Breast epithelium (tissue), 3 donors: ENCODE results near the gene RPS6KB2.

ENCODE experiments used
- POLR2A ChIP-seq: fragments of 450-650 bp; IDR thresholded peaks from one replicate; pipeline ENCODE4 v1.6.1; 2016; ENCODE audit warnings: antibody characterized with exemption, mild to moderate bottlenecking, moderate library complexity
- POLR2AphosphoS5 ChIP-seq, 3 donors: sonication (generic); formaldehyde crosslinking; IDR thresholded peaks; one replicate each; pipeline ENCODE4 v1.6.1; 2017; ENCODE audit warnings: antibody characterized with exemption in 3 of 3
- TF ChIP-seq, protein P1 (sequence below), 3 donors: fragments of 450-650 bp; IDR thresholded peaks; one replicate each; pipeline ENCODE4 v1.5.1; 2016 to 2017; ENCODE audit warnings: antibody characterized with exemption in 3 of 3, mild to moderate bottlenecking in 3 of 3, moderate library complexity in 3 of 3

DNA sequence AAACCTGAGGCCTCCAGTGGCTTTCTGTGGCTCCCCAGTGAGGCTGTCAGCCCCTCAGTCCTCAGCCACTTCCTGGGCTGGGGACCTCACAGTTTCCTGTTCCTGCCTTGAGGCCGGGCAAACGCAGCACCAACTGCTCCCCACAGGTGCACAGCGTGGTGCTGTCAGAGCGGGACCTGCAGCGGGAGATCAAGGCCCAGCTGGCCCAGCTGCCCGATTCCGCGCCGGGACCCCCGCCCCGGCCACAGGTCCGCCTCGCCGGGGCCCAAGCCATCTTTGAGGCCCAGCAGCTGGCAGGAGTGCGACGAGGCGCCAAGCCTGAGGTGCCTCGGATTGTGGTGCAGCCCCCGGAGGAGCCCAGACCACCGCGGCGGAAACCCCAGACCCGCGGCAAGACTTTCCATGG lies 19.0 kb upstream of the RPS6KB2 start:
- TF ChIP-seq, protein P1, sequence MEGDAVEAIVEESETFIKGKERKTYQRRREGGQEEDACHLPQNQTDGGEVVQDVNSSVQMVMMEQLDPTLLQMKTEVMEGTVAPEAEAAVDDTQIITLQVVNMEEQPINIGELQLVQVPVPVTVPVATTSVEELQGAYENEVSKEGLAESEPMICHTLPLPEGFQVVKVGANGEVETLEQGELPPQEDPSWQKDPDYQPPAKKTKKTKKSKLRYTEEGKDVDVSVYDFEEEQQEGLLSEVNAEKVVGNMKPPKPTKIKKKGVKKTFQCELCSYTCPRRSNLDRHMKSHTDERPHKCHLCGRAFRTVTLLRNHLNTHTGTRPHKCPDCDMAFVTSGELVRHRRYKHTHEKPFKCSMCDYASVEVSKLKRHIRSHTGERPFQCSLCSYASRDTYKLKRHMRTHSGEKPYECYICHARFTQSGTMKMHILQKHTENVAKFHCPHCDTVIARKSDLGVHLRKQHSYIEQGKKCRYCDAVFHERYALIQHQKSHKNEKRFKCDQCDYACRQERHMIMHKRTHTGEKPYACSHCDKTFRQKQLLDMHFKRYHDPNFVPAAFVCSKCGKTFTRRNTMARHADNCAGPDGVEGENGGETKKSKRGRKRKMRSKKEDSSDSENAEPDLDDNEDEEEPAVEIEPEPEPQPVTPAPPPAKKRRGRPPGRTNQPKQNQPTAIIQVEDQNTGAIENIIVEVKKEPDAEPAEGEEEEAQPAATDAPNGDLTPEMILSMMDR (IDR thresholded peaks at IDR 0.05): no peak
- TF ChIP-seq POLR2A: no peak
- TF ChIP-seq POLR2AphosphoS5 (IDR thresholded peaks at IDR 0.05): no peak
